Sigmoid colon (tissue), 4 donors: ENCODE results near the gene ARHGAP10.

ENCODE experiments used
- CTCF ChIP-seq, 4 experiments: fragments of 450-650 bp in 3 of 4; fragments of 200-600 bp in 1 of 4; IDR thresholded peaks; one replicate each; pipeline ENCODE4 v1.5.1; 2016 to 2019; ENCODE audit warnings: antibody characterized with exemption in 4 of 4, mild to moderate bottlenecking in 3 of 4, moderate library complexity in 2 of 4
- POLR2AphosphoS5 ChIP-seq, 4 donors: sonication (generic); formaldehyde crosslinking; IDR thresholded peaks; one replicate each; pipeline ENCODE4 v1.6.1; 2017; ENCODE audit warnings: antibody characterized with exemption in 4 of 4

- TF ChIP-seq CTCF (IDR thresholded peaks at IDR 0.05) (no peak), POLR2AphosphoS5 (IDR thresholded peaks at IDR 0.05) (no peak)
Measured at GRCh38 chr4:147689067-147689466, 42.8 kb upstream of the ARHGAP10 start.
